HG03571 (cell line): Measurements from ENCODE around the gene PCCA.
"Not testable (repeated sequence)": the region's sequence is repeated elsewhere in the genome, so short reads cannot be mapped to it uniquely, and the experiment has no call there.

ENCODE experiments used
- ATAC-seq: cut with Tn5 transposase; IDR thresholded peaks from one replicate; pipeline ENCODE4 v1.9.1; 2021; ENCODE audit not compliant: unreplicated experiment

The PCCA gene

DNA sequence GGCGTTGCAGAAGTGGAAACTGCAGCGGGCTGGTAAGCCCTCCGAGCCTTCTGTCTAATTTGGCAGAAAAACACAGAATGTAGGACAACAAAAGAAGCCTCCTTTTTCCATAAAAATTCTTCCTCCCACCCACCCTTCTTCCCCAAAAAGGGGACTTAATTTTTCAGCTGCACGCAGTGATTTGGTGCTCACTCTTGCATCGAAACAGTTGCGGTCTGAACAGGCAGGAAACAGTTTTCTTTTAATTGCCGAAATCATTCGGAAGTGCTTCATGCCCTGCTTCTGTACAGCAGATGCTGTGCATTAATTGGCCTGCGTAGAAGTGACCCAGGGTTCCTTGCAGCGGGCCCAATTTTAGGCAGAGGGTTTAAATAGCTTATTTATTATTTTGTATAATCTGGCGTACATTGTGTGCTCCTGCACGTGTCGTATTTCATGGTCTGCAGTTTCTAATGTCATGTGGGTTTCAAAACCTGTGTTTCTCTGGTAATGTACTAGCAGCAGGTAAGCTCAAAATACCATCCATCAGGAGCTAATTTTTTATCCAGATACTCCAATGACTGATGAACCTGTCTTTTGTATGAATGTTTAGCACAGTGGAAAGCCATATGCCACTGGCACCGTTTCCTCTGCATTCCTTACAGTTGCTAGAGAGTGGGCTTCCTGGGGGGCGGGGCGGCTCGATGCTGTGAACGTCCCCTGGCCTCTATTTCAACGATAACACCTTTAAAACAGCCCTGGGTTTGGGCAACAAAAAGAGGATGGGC, 433.1 kb downstream of the PCCA start:
- ATAC-seq: no peak

DNA sequence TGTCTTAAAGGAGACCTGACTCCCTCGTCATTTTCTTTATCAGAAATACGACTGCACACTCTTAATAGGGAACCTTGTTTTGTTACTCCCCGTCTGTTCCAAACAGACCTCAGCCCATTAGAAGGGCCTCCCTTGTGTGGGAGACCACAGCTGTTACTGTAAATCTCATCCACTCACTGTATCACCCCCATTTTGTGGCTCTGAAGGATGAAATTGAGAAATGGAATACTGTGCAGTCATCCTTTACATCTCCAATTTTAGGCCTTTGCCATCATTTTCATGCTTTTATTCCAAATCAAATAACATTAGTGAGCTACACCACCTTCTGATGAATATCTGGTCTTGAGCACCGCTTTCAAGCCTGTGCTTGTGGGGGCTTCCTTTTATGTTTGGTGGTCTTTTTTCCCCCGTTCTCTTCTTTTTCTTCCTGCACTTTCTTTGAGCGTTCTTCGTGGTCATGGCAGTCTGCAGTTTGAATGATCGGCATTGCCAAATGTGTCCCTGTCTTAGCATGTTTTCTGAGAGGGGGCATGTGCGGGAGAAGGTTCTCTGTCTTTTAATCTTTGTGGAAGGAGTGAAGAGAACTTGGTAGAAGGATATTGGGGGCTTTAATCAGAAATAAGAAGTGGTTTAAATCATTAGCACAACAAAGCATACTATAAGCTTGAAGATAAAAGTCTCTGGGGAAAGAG, 433.9 kb downstream of the PCCA start:
- ATAC-seq: no peak

DNA sequence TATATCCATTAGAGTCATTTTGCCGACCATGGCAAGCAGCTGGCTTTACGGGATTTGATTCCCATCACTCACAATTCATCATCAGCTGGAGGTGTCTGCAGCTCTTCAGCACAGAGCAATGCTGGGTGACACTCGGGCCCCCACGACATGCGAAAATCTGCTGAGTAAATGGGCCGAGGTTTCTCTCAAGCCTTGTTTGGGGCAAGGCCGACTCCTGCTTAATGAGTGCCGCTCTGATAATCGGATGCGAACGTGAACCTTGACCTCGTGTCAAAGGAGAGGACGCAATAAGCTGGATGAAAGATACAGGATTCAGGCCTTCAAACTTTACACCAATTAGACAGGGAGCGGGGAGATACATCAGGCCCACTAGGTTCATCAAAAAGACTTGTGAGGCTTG, 434.5 kb downstream of the PCCA start:
- no peak for ATAC-seq

DNA sequence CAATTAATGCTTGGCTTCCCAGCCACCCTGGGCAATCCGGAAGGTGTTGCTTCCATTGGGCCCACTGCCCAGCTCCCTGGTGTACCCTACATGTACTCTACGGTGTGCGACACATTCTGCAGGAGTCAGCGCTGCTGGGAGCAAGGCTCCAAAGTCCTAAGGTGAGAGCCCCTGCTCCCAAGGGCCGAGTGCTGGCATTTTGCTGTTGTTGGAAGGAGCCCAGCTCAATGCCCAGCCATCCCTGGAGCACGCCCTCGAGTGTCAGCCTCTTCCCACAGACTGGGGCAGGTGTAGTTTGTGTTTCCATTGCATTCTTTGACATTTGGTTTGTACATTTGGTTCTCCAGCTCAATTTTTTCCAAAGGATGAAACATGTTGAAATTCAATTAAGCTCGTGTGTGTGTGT, 435.1 kb downstream of the PCCA start:
- ATAC-seq: no peak

DNA sequence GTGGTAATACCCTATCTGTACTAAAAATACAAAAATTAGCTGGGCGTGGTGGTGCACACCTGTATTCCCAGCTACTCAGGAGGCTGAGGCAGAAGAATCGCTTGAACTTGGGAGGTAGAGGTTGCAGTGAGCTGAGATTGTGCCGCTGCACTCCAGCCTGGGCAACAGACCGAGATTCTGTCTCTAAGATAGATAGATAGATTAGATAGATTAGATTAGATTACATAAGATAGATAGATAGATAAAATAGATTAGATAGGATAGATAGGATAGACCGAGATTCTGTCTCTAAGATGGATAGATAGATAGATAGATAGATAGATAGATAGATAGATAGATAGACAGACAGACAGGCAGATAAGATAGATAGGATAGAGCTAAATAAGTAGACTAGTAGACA, 435.8 kb downstream of the PCCA start:
- not testable (repeated sequence) for ATAC-seq

- ATAC-seq: no peak
These were observed 436.8 kb downstream of the PCCA start for GRCh38 chr13:100525453-100526317.

DNA sequence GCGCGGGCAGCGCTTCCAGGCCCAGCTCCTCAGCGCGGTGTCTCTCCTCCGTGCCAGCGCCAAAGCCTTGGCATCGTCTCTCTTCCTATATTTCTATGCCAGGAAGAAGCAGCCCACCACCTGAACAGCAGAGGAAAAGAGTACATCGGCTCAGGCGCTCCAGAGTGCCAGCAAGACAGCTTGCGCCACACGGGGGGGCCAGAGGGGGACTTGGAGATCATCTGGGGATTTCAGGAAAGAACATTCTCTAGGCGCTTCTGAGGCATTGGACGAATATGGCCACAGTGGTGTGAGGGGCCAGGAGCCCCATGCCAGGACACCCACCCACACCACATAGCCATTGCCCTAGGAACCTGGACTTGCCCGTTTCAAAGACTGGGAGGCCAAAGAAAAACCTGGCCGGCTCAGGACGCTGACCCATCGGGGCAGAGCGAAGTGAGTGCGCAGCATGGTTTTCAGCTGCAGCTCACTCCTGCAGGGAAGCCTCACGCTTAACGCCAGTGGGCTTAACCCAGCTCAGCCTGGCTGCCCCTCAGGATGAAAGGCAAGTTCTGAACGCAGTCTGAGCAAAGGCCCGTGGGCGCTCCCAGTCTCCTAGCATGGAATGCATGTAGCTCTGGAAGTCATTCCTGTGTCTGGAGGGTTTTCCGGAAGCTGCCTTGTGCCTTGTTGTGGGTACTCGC, 437.6 kb downstream of the PCCA start:
- ATAC-seq: no peak

GRCh38 chr13:100527644-100528043, 438.8 kb downstream of the PCCA start:
- no peak for ATAC-seq

- ATAC-seq: no peak
These were observed 439.5 kb downstream of the PCCA start for GRCh38 chr13:100528353-100528752.

- no peak for ATAC-seq
These were observed 439.9 kb downstream of the PCCA start for GRCh38 chr13:100528820-100529219.

GRCh38 chr13:100529666-100530377, 440.9 kb downstream of the PCCA start:
- no peak for ATAC-seq

- ATAC-seq: no peak
These were observed 441.8 kb downstream of the PCCA start for GRCh38 chr13:100530671-100531213.

DNA sequence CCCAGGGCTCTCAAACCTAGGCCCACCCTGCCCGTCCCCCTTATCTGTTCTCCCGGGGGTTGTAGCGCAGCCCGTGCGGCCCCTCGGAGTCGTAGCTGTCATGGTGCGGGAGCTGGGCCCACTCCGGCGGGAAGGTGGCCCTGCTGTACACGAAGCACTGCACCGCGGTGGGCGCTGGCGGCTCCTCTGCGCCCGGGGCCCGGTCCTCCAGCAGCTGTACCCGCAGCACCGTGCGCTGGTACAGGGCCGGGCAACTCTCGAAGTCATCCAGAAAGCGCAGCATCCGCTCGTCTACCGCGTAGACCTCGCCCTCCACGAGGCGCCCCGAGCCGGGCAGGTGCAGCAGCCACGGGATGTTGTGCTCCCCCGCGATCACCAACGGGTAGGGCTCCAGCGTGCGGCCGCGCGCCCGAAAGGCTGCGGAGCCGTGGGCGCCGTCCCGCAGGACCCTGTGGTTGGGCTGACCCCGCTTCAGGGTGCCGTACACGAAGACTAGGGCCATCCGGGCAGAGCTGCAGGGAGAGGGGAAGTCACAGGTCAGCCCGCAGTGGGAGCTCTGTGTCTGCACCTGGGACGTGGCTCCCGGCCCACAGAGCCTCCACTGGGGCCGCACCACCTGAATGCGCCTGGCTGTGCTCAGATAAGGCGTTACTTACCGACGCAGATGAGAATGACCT, 443.3 kb downstream of the PCCA start:
- ATAC-seq: no peak

DNA sequence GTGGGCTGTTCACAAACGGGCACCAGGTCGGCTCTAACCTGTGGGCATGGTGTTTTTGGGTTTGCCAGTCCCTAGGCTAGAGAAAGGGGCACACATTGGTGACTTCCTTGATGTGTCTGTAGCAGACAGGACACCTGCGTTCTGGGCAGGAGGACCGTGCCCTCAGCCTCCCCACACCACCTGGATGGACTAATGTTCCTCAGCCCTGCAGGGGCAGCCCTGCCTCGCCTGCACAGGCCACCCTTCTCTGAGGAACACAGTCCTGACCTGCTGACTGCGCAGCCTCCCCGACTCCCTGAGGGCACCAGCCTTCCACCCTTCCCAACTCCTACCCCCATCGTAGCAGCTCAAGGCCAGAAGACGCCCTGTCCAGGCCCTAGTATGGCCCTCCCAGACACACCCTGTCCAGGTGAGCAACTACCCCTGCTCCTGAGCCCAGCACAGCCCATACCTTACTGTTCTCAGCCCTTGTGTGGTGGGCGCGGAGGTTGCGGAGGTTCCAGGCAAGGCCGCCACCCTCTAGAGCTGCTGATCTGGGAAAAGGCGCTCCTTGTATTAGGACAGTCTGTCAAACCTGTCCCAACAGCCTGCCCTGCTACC, 444.0 kb downstream of the PCCA start:
- no peak for ATAC-seq

GRCh38 chr13:100533588-100534041, 444.7 kb downstream of the PCCA start:
- no peak for ATAC-seq

DNA sequence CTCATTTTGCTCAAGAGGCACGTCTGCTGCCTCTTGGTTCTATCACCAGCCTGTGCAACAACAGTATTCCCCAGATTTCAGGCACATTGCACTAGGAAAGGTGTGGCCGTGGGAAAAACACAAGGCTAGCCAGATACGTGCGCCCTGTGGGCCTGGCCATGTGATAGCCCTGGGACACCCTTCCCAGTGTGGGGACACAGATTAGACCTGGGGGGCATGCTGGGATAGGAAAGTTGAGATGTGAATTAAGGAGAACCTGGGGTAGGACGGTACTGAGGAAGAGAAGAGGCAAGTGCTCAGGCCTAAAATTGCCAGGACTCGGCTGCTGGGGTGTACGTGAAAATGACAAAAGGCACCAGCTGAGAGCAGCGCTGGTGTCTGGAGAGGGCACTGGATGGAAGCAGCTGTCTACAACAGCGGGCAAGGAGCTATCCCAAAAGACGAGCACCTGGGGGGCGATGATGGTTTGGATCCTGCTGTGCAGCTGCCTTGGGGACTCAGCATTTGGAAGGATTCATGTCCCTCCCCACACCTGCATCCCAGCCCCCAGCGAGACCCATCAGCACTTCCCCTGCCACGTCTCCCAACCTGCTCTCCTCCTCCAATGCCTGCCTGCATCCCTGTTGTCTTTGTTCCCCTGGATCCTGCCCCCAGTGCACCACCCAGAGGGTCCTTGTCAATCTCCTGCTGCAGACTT, 445.4 kb downstream of the PCCA start:
- ATAC-seq: no peak

DNA sequence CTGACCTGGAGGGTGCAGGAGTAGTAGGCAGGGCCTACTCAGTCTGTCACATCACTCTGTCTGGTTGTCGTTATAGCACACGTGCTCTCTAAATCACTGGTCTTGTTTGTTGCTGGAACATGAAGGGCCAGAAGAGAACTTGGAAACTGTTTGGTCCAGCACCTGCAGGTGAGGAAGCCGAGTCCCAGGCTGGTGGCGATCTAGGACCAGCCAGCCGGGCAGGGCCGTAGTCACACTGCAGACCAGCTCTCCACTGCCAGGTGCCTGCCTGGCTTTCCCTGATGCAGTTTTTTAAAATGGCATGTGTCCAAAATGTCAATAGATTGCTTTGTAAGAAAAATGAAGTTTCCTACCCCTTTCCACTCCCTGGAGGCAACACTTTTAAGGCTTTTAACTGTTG, 446.0 kb downstream of the PCCA start:
- no peak for ATAC-seq

- no peak for ATAC-seq
These were observed 446.7 kb downstream of the PCCA start for GRCh38 chr13:100535426-100536135.
